ENCODE results near the gene FYCO1.

DNA sequence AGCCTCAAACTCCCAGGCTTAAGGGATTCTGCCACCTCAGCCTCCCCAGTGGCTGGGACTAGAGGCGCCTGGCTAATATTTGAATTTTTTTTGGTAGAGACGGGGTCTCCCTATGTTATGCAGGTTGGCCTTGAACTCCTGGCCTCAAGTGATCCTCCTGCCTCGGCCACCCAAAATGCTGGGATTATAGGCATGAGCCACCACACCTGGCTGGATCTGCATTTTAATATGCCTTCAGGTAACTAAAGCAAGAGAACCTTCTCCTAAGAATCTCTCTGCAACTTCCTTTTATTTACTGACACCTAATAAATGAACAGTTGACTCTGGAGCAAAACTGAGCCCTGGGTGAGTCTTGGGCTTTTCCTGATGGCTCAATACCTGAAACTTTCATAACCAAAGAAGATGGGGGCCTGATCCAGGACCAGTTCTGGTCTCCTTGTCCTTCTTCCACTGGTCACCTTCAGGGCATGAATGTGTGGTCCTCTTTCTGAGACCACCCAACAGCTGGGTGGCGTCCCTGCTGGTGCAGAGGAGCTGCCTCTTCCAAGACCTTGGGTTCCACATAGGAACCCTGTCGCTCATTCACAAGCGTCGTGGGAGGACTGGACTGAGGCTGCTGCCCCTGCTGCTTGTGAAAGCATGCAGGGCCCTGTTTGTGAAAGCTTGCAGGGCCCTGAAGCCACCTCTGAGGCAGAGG is 81.1 kb downstream of the FYCO1 start:
- TF ChIP-seq, protein P1, sequence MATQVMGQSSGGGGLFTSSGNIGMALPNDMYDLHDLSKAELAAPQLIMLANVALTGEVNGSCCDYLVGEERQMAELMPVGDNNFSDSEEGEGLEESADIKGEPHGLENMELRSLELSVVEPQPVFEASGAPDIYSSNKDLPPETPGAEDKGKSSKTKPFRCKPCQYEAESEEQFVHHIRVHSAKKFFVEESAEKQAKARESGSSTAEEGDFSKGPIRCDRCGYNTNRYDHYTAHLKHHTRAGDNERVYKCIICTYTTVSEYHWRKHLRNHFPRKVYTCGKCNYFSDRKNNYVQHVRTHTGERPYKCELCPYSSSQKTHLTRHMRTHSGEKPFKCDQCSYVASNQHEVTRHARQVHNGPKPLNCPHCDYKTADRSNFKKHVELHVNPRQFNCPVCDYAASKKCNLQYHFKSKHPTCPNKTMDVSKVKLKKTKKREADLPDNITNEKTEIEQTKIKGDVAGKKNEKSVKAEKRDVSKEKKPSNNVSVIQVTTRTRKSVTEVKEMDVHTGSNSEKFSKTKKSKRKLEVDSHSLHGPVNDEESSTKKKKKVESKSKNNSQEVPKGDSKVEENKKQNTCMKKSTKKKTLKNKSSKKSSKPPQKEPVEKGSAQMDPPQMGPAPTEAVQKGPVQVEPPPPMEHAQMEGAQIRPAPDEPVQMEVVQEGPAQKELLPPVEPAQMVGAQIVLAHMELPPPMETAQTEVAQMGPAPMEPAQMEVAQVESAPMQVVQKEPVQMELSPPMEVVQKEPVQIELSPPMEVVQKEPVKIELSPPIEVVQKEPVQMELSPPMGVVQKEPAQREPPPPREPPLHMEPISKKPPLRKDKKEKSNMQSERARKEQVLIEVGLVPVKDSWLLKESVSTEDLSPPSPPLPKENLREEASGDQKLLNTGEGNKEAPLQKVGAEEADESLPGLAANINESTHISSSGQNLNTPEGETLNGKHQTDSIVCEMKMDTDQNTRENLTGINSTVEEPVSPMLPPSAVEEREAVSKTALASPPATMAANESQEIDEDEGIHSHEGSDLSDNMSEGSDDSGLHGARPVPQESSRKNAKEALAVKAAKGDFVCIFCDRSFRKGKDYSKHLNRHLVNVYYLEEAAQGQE (IDR thresholded peaks at IDR 0.05; ENCODE audit: insufficient replicate concordance, low read depth) = no peak
- TF ChIP-seq, protein P2, sequence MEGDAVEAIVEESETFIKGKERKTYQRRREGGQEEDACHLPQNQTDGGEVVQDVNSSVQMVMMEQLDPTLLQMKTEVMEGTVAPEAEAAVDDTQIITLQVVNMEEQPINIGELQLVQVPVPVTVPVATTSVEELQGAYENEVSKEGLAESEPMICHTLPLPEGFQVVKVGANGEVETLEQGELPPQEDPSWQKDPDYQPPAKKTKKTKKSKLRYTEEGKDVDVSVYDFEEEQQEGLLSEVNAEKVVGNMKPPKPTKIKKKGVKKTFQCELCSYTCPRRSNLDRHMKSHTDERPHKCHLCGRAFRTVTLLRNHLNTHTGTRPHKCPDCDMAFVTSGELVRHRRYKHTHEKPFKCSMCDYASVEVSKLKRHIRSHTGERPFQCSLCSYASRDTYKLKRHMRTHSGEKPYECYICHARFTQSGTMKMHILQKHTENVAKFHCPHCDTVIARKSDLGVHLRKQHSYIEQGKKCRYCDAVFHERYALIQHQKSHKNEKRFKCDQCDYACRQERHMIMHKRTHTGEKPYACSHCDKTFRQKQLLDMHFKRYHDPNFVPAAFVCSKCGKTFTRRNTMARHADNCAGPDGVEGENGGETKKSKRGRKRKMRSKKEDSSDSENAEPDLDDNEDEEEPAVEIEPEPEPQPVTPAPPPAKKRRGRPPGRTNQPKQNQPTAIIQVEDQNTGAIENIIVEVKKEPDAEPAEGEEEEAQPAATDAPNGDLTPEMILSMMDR (IDR thresholded peaks at IDR 0.05; ENCODE audit: insufficient read depth, low read length) = no peak
- TF ChIP-seq GABPA (IDR thresholded peaks at IDR 0.05; ENCODE audit: low read depth) (no peak), POLR2AphosphoS5 (IDR thresholded peaks at IDR 0.05; ENCODE audit: low read depth) (no peak)

Data from HL-60 (cell line).